B cell (primary cell): ENCODE measurements around the gene TENM4. TPM values are rescaled to one million over a fixed set of nuclear protein-coding genes. Genes with fewer than 3 reads are reported as not detected.

Experiments
- ATAC-seq: fragments of 200-7000 bp; cut with Tn5 transposase; one replicate; pipeline ENCODE4 v1.10.0; 2021; ENCODE audit warnings: low read depth, mild to moderate bottlenecking, moderate number of reproducible peaks, moderate library complexity
- CTCF ChIA-PET: fragments of 350-600 bp; sonication (Branson Sonifier 250); formaldehyde crosslinking; loops from one replicate; lab custom pipeline; 2021; ENCODE audit warnings: antibody characterized with exemption, inconsistent platforms; lab: Charles Lee
- POLR2A ChIA-PET: fragments of 350-600 bp; sonication (Branson Sonifier 250); formaldehyde crosslinking; loops from one replicate; lab custom pipeline; 2021; ENCODE audit warnings: antibody characterized with exemption; lab: Charles Lee
- DNase-seq: peaks from one replicate; pipeline ENCODE4 v3.0.0; 2013
- H2AFZ ChIP-seq: 2 replicates; pipeline ENCODE4 v1.6.1; 2012; ENCODE audit warnings: mild to moderate bottlenecking, low read depth, low read length; ENCODE audit not compliant: insufficient read depth, poor library complexity, severe bottlenecking
- H3K27ac ChIP-seq, 2 donors: 1 replicate in 1 of 2; 2 replicates in 1 of 2; pipeline ENCODE4 v1.5.1; 2012 to 2013; ENCODE audit warnings: low read length in 2 of 2, mild to moderate bottlenecking in 2 of 2, moderate library complexity in 1 of 2
- H3K27me3 ChIP-seq, 4 experiments: fragments of 200-600 bp in 1 of 4; sonication (generic) in 1 of 4; replicated peaks in 1 of 4; 1 replicate in 2 of 4; 2 replicates in 2 of 4; pipeline versions ENCODE4 v1.6.1 to v1.7.0; 2013 to 2016; ENCODE audit warnings: low read length in 3 of 4, mild to moderate bottlenecking in 2 of 4, mixed read lengths in 1 of 4, moderate library complexity in 1 of 4; ENCODE audit not compliant: insufficient read depth in 4 of 4, control insufficient read depth in 3 of 4; ENCODE audit errors: control extremely low read depth in 1 of 4
- H3K36me3 ChIP-seq, 2 experiments: replicated peaks in 1 of 2; 1 replicate in 1 of 2; 2 replicates in 1 of 2; pipeline versions ENCODE4 v1.6.1 to v1.7.1; 2013; ENCODE audit warnings: low read length in 1 of 2; ENCODE audit not compliant: insufficient read depth in 2 of 2, control insufficient read depth in 1 of 2; ENCODE audit errors: control extremely low read depth in 1 of 2, extremely low read depth in 1 of 2
- H3K4me1 ChIP-seq, 2 donors: fragments of 200-600 bp in 1 of 2; sonication (generic) in 1 of 2; 1 replicate in 1 of 2; 2 replicates in 1 of 2; pipeline versions ENCODE4 v1.5.1 to v1.6.1; 2013 to 2017; ENCODE audit warnings: low read length in 2 of 2; ENCODE audit not compliant: control insufficient read depth in 2 of 2, insufficient read depth in 2 of 2
- H3K4me2 ChIP-seq: replicated peaks from 2 replicates; pipeline ENCODE3; 2012; ENCODE audit warnings: mild to moderate bottlenecking, low read depth, low read length; ENCODE audit not compliant: poor library complexity, severe bottlenecking
- H3K4me3 ChIP-seq, 5 experiments: fragments of 200-600 bp in 1 of 5; sonication (generic) in 1 of 5; 1 replicate in 3 of 5; 2 replicates in 2 of 5; pipeline versions ENCODE4 v1.5.1 to v1.7.0; 2011 to 2016; ENCODE audit warnings: low read length in 4 of 5, mild to moderate bottlenecking in 4 of 5, low read depth in 2 of 5, control low read depth in 1 of 5, moderate library complexity in 1 of 5; ENCODE audit not compliant: insufficient read depth in 1 of 5; ENCODE audit errors: control extremely low read depth in 1 of 5, extremely low read depth in 1 of 5
- H3K79me2 ChIP-seq: fragments of 200-600 bp; sonication (generic); one replicate; pipeline ENCODE4 v1.6.0; 2016; ENCODE audit warnings: low read length; ENCODE audit not compliant: control insufficient read depth, insufficient read depth
- H3K9ac ChIP-seq: fragments of 200-600 bp; sonication (generic); 2 replicates; pipeline ENCODE4 v1.6.1; 2017; ENCODE audit warnings: mild to moderate bottlenecking, low read length, moderate library complexity
- H3K9me3 ChIP-seq, 3 donors: one replicate each; pipeline versions ENCODE4 v1.6.1 to v1.7.1; 2013; ENCODE audit warnings: low read length in 2 of 3; ENCODE audit not compliant: control insufficient read depth in 2 of 3, insufficient read depth in 1 of 3; ENCODE audit errors: control extremely low read depth in 1 of 3
- H4K20me1 ChIP-seq: 2 replicates; pipeline ENCODE4 v1.6.0; 2012; ENCODE audit warnings: mild to moderate bottlenecking, low read length; ENCODE audit not compliant: insufficient read depth, control insufficient read depth, poor library complexity, severe bottlenecking
- H3K27ac Mint-ChIP-seq: one replicate; pipeline ENCODE4 v1.8.0; 2021; ENCODE audit warnings: mixed read lengths
- H3K27me3 Mint-ChIP-seq: one replicate; pipeline ENCODE4 v1.8.0; 2021; ENCODE audit warnings: mixed read lengths
- H3K4me1 Mint-ChIP-seq: one replicate; pipeline ENCODE4 v1.8.0; 2021; ENCODE audit warnings: mixed read lengths
- H3K4me3 Mint-ChIP-seq: one replicate; pipeline ENCODE4 v1.8.0; 2021; ENCODE audit warnings: mixed read lengths
- H3K9me3 Mint-ChIP-seq: one replicate; pipeline ENCODE4 v1.8.0; 2022; ENCODE audit warnings: mixed read lengths; ENCODE audit not compliant: insufficient read depth
- CTCF ChIP-seq: fragments of 200-600 bp; IDR thresholded peaks from one replicate; pipeline ENCODE4 v1.8.0; 2022; ENCODE audit warnings: antibody characterized with exemption, mild to moderate bottlenecking
- EZH2 ChIP-seq: IDR thresholded peaks from 2 replicates; pipeline ENCODE4 v1.6.1; 2012; ENCODE audit warnings: borderline replicate concordance, low read depth, mild to moderate bottlenecking, moderate library complexity, low read length; ENCODE audit not compliant: insufficient read depth, poor library complexity, severe bottlenecking
- WGBS: methylation state at CpG from one replicate; pipeline ENCODE4 v1.1.5; 2013; ENCODE audit warnings: missing lambda C conversion rate; ENCODE audit not compliant: insufficient coverage; 5-methylcytosine and 5-hydroxymethylcytosine counted together
- intact Hi-C: fragments of 100-400 bp; cut with micrococcal nuclease; formaldehyde crosslinking; loops from one replicate; pipeline ENCODE4 v1.10.0; 2022
- polyA plus RNA-seq: library from polyadenylated mRNA; depleted of rRNA; stranded (reverse); fragments of >200 nt; gene quantifications from 2 replicates; pipeline ENCODE4 v1.2.3, GENCODE V29; 2012
- total RNA-seq, 2 donors: library from RNA; stranded (reverse); fragments of 120-200 nt in 1 of 2; gene quantifications; 1 replicate in 1 of 2; 2 replicates in 1 of 2; pipeline versions ENCODE4 v1.2.3 to v1.2.4, GENCODE V29; 2013 to 2022

Gene TENM4
- total and polyA plus RNA-seq, 2 donors (not counting 1 experiment from before 2014, with no cell fraction given): 0.09 to 5.7 TPM

DNA sequence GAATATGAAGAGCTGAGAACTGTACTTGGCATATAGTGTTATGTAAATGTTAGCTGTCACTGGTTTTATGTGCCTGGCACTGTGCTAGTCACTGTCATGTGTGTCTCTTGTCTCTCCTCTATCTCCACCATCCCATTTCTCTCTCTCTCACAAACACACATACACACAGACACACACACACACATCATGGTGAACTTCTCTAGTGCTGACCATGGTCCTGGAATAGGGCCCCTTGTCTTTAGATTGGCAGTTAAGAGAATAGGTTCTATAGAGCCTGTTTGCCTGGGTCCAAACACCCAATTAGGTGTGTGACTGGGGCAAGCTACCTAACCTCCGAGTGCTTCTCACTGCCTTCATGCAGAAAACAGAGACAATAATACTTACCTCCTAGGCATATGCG lies 756.5 kb downstream of the TENM4 start:
- peaks cover 0 to 5% (median 2%) of the 10 kb centered on the region in 4 experiments for H3K27me3 ChIP-seq
- ATAC-seq (no peak), DNase-seq (no peak)
- ChIA-PET CTCF (no interaction called here), POLR2A (no interaction called here)
- Mint-ChIP-seq H3K9me3 (no peaks in the 10 kb centered on the region), H3K27me3 (peaks cover 7% of the 10 kb centered on the region), H3K4me3 (no peak overlapping the region), H3K4me1 (no peaks in the 10 kb centered on the region), H3K27ac (no peak overlapping the region)
- no peaks in the 10 kb centered on the region for H3K9me3 ChIP-seq
- no peak overlapping the region for H3K27ac ChIP-seq
- H2AFZ ChIP-seq: no peak overlapping the region
- H3K4me2 ChIP-seq: no peak overlapping the region
- no peaks in the 10 kb centered on the region for H3K79me2 ChIP-seq
- no peak for TF ChIP-seq CTCF
- no peak for TF ChIP-seq EZH2
- no peak overlapping the region for H3K9ac ChIP-seq
- intact Hi-C loops: no loop called here
- no CpG with 5 or more reads among the region's 2 CpGs for WGBS
- no peak overlapping the region for H3K4me3 ChIP-seq
- no peaks in the 10 kb centered on the region for H4K20me1 ChIP-seq
- H3K4me1 ChIP-seq: no peaks in the 10 kb centered on the region
- H3K36me3 ChIP-seq: no peaks in the 10 kb centered on the region

GRCh38 chr11:78683774-78684173 lies 757.1 kb downstream of the TENM4 start:
- intact Hi-C loops: no loop called here
- Mint-ChIP-seq H3K4me3 (no peak overlapping the region), H3K4me1 (no peaks in the 10 kb centered on the region), H3K27me3 (peaks cover 7% of the 10 kb centered on the region), H3K9me3 (no peaks in the 10 kb centered on the region), H3K27ac (no peak overlapping the region)
- Histone ChIP-seq H2AFZ (no peak overlapping the region), H3K4me3 (no peak overlapping the region), H3K27ac (no peak overlapping the region), H4K20me1 (no peaks in the 10 kb centered on the region), H3K4me1 (no peaks in the 10 kb centered on the region), H3K9me3 (no peaks in the 10 kb centered on the region), H3K9ac (no peak overlapping the region), H3K4me2 (no peak overlapping the region), H3K27me3 (peaks cover 0 to 5% (median 2%) of the 10 kb centered on the region in 4 experiments), H3K79me2 (no peaks in the 10 kb centered on the region), H3K36me3 (no peaks in the 10 kb centered on the region)
- WGBS: 84% methylated on average over 3 of the region's 5 CpGs
- ATAC-seq: no peak
- CTCF ChIA-PET: no interaction called here
- no peak for DNase-seq
- TF ChIP-seq CTCF: no peak
- TF ChIP-seq EZH2: no peak
- POLR2A ChIA-PET: no interaction called here
